B cell (primary cell): ENCODE results near the gene TRABD2A. TPM values are rescaled to one million over a fixed set of nuclear protein-coding genes. Genes with fewer than 3 reads are reported as not detected.
A peak's percentile ranks its signal among the peaks of the same experiment; 100 is the strongest.
"Not testable (repeated sequence)": the region's sequence is repeated elsewhere in the genome, so short reads cannot be mapped to it uniquely, and the experiment has no call there.

Experiments used
- ATAC-seq: fragments of 200-7000 bp; cut with Tn5 transposase; one replicate; pipeline ENCODE4 v1.10.0; 2021; ENCODE audit warnings: low read depth, mild to moderate bottlenecking, moderate number of reproducible peaks, moderate library complexity
- CTCF ChIA-PET: fragments of 350-600 bp; sonication (Branson Sonifier 250); formaldehyde crosslinking; loops from one replicate; lab custom pipeline; 2021; ENCODE audit warnings: antibody characterized with exemption, inconsistent platforms; lab: Charles Lee
- POLR2A ChIA-PET: fragments of 350-600 bp; sonication (Branson Sonifier 250); formaldehyde crosslinking; loops from one replicate; lab custom pipeline; 2021; ENCODE audit warnings: antibody characterized with exemption; lab: Charles Lee
- DNase-seq: peaks from one replicate; pipeline ENCODE4 v3.0.0; 2013
- H2AFZ ChIP-seq: 2 replicates; pipeline ENCODE4 v1.6.1; 2012; ENCODE audit warnings: mild to moderate bottlenecking, low read depth, low read length; ENCODE audit not compliant: insufficient read depth, poor library complexity, severe bottlenecking
- H3K27ac ChIP-seq, 2 donors: 1 replicate in 1 of 2; 2 replicates in 1 of 2; pipeline ENCODE4 v1.5.1; 2012 to 2013; ENCODE audit warnings: low read length in 2 of 2, mild to moderate bottlenecking in 2 of 2, moderate library complexity in 1 of 2
- H3K27me3 ChIP-seq, 4 experiments: fragments of 200-600 bp in 1 of 4; sonication (generic) in 1 of 4; replicated peaks in 1 of 4; 1 replicate in 2 of 4; 2 replicates in 2 of 4; pipeline versions ENCODE4 v1.6.1 to v1.7.0; 2013 to 2016; ENCODE audit warnings: low read length in 3 of 4, mild to moderate bottlenecking in 2 of 4, mixed read lengths in 1 of 4, moderate library complexity in 1 of 4; ENCODE audit not compliant: insufficient read depth in 4 of 4, control insufficient read depth in 3 of 4; ENCODE audit errors: control extremely low read depth in 1 of 4
- H3K36me3 ChIP-seq, 2 experiments: replicated peaks in 1 of 2; 1 replicate in 1 of 2; 2 replicates in 1 of 2; pipeline versions ENCODE4 v1.6.1 to v1.7.1; 2013; ENCODE audit warnings: low read length in 1 of 2; ENCODE audit not compliant: insufficient read depth in 2 of 2, control insufficient read depth in 1 of 2; ENCODE audit errors: control extremely low read depth in 1 of 2, extremely low read depth in 1 of 2
- H3K4me1 ChIP-seq, 2 donors: fragments of 200-600 bp in 1 of 2; sonication (generic) in 1 of 2; 1 replicate in 1 of 2; 2 replicates in 1 of 2; pipeline versions ENCODE4 v1.5.1 to v1.6.1; 2013 to 2017; ENCODE audit warnings: low read length in 2 of 2; ENCODE audit not compliant: control insufficient read depth in 2 of 2, insufficient read depth in 2 of 2
- H3K4me2 ChIP-seq: replicated peaks from 2 replicates; pipeline ENCODE3; 2012; ENCODE audit warnings: mild to moderate bottlenecking, low read depth, low read length; ENCODE audit not compliant: poor library complexity, severe bottlenecking
- H3K4me3 ChIP-seq, 5 experiments: fragments of 200-600 bp in 1 of 5; sonication (generic) in 1 of 5; 1 replicate in 3 of 5; 2 replicates in 2 of 5; pipeline versions ENCODE4 v1.5.1 to v1.7.0; 2011 to 2016; ENCODE audit warnings: low read length in 4 of 5, mild to moderate bottlenecking in 4 of 5, low read depth in 2 of 5, control low read depth in 1 of 5, moderate library complexity in 1 of 5; ENCODE audit not compliant: insufficient read depth in 1 of 5; ENCODE audit errors: control extremely low read depth in 1 of 5, extremely low read depth in 1 of 5
- H3K79me2 ChIP-seq: fragments of 200-600 bp; sonication (generic); one replicate; pipeline ENCODE4 v1.6.0; 2016; ENCODE audit warnings: low read length; ENCODE audit not compliant: control insufficient read depth, insufficient read depth
- H3K9ac ChIP-seq: fragments of 200-600 bp; sonication (generic); 2 replicates; pipeline ENCODE4 v1.6.1; 2017; ENCODE audit warnings: mild to moderate bottlenecking, low read length, moderate library complexity
- H3K9me3 ChIP-seq, 3 donors: one replicate each; pipeline versions ENCODE4 v1.6.1 to v1.7.1; 2013; ENCODE audit warnings: low read length in 2 of 3; ENCODE audit not compliant: control insufficient read depth in 2 of 3, insufficient read depth in 1 of 3; ENCODE audit errors: control extremely low read depth in 1 of 3
- H4K20me1 ChIP-seq: 2 replicates; pipeline ENCODE4 v1.6.0; 2012; ENCODE audit warnings: mild to moderate bottlenecking, low read length; ENCODE audit not compliant: insufficient read depth, control insufficient read depth, poor library complexity, severe bottlenecking
- H3K27ac Mint-ChIP-seq: one replicate; pipeline ENCODE4 v1.8.0; 2021; ENCODE audit warnings: mixed read lengths
- H3K27me3 Mint-ChIP-seq: one replicate; pipeline ENCODE4 v1.8.0; 2021; ENCODE audit warnings: mixed read lengths
- H3K4me1 Mint-ChIP-seq: one replicate; pipeline ENCODE4 v1.8.0; 2021; ENCODE audit warnings: mixed read lengths
- H3K4me3 Mint-ChIP-seq: one replicate; pipeline ENCODE4 v1.8.0; 2021; ENCODE audit warnings: mixed read lengths
- H3K9me3 Mint-ChIP-seq: one replicate; pipeline ENCODE4 v1.8.0; 2022; ENCODE audit warnings: mixed read lengths; ENCODE audit not compliant: insufficient read depth
- CTCF ChIP-seq: fragments of 200-600 bp; IDR thresholded peaks from one replicate; pipeline ENCODE4 v1.8.0; 2022; ENCODE audit warnings: antibody characterized with exemption, mild to moderate bottlenecking
- EZH2 ChIP-seq: IDR thresholded peaks from 2 replicates; pipeline ENCODE4 v1.6.1; 2012; ENCODE audit warnings: borderline replicate concordance, low read depth, mild to moderate bottlenecking, moderate library complexity, low read length; ENCODE audit not compliant: insufficient read depth, poor library complexity, severe bottlenecking
- WGBS: methylation state at CpG from one replicate; pipeline ENCODE4 v1.1.5; 2013; ENCODE audit warnings: missing lambda C conversion rate; ENCODE audit not compliant: insufficient coverage; 5-methylcytosine and 5-hydroxymethylcytosine counted together
- intact Hi-C: fragments of 100-400 bp; cut with micrococcal nuclease; formaldehyde crosslinking; loops from one replicate; pipeline ENCODE4 v1.10.0; 2022
- polyA plus RNA-seq: library from polyadenylated mRNA; depleted of rRNA; stranded (reverse); fragments of >200 nt; gene quantifications from 2 replicates; pipeline ENCODE4 v1.2.3, GENCODE V29; 2012
- total RNA-seq, 2 donors: library from RNA; stranded (reverse); fragments of 120-200 nt in 1 of 2; gene quantifications; 1 replicate in 1 of 2; 2 replicates in 1 of 2; pipeline versions ENCODE4 v1.2.3 to v1.2.4, GENCODE V29; 2013 to 2022

The TRABD2A gene
- total and polyA plus RNA-seq, 2 donors (not counting 1 experiment from before 2014, with no cell fraction given) = 10.1 to 11.3 TPM

GRCh38 chr2:84878459-84878858 is 2.4 kb downstream of the TRABD2A start:
- DNase-seq = no peak
- CTCF ChIA-PET = interaction anchor here (0.6 to 18.2 kb wide), 6 partner anchors 13 to 389 kb away, joined by 3 to 316 read pairs (median 4); no protein-coding TSS in a partner anchor
- Histone ChIP-seq H3K9me3 (no peaks in the 10 kb centered on the region), H3K4me3 (no peak overlapping the region), H2AFZ (no peak overlapping the region), H3K27me3 (no peaks in the 10 kb centered on the region), H4K20me1 (no peaks in the 10 kb centered on the region), H3K9ac (no peak overlapping the region), H3K36me3 (no peaks in the 10 kb centered on the region), H3K79me2 (peaks cover 10% of the 10 kb centered on the region), H3K4me2 (peak overlapping the region; percentile 9), H3K27ac (no peak overlapping the region), H3K4me1 (peaks cover 16 to 31% of the 10 kb centered on the region in 2 donors)
- Mint-ChIP-seq H3K9me3 (no peaks in the 10 kb centered on the region), H3K27ac (no peak overlapping the region), H3K4me1 (peaks cover 36% of the 10 kb centered on the region), H3K4me3 (no peak overlapping the region), H3K27me3 (no peaks in the 10 kb centered on the region)
- POLR2A ChIA-PET = no interaction called here
- no CpG with 5 or more reads among the region's 1 CpG for WGBS
- TF ChIP-seq EZH2 (no peak), CTCF (no peak)
- no peak for ATAC-seq
- intact Hi-C loops = no loop called here

- H3K27ac Mint-ChIP-seq = no peak overlapping the region
- CTCF ChIA-PET = interaction anchor here (0.6 to 18.2 kb wide), 3 partner anchors 45 to 91 kb away, joined by 3 to 316 read pairs (median 4); no protein-coding TSS in a partner anchor
- H2AFZ ChIP-seq = no peak overlapping the region
- TF ChIP-seq CTCF (no peak), EZH2 (no peak)
- no peaks in the 10 kb centered on the region for H3K9me3 Mint-ChIP-seq
- peaks cover 10 to 26% of the 10 kb centered on the region in 2 donors for H3K4me1 ChIP-seq
- peaks cover 10% of the 10 kb centered on the region for H3K79me2 ChIP-seq
- no peak overlapping the region for H3K27ac ChIP-seq
- H3K9ac ChIP-seq = no peak overlapping the region
- no peak overlapping the region for H3K4me3 Mint-ChIP-seq
- no peak for DNase-seq
- no peaks in the 10 kb centered on the region for H3K36me3 ChIP-seq
- H3K9me3 ChIP-seq = no peaks in the 10 kb centered on the region
- H3K27me3 ChIP-seq = no peaks in the 10 kb centered on the region
- no peaks in the 10 kb centered on the region for H3K27me3 Mint-ChIP-seq
- intact Hi-C loops = no loop called here
- H3K4me3 ChIP-seq = no peak overlapping the region
- POLR2A ChIA-PET = no interaction called here
- no peak for ATAC-seq
- peaks cover 26% of the 10 kb centered on the region for H3K4me1 Mint-ChIP-seq
- H3K4me2 ChIP-seq = no peak overlapping the region
- no peaks in the 10 kb centered on the region for H4K20me1 ChIP-seq
- 94% methylated on average over 2 of the region's 3 CpGs for WGBS
Observed at GRCh38 chr2:84876369-84876768, 4.5 kb downstream of the TRABD2A start.

- H3K4me1 Mint-ChIP-seq = peaks cover 23% of the 10 kb centered on the region
- DNase-seq, H3K36me3 ChIP-seq, H3K27me3 Mint-ChIP-seq, H3K79me2 ChIP-seq, intact Hi-C loops, H3K9me3 ChIP-seq, H3K4me3 Mint-ChIP-seq, ATAC-seq, H2AFZ ChIP-seq, H3K27ac Mint-ChIP-seq, H4K20me1 ChIP-seq, H3K27me3 ChIP-seq, H3K4me2 ChIP-seq, H3K4me3 ChIP-seq, H3K9me3 Mint-ChIP-seq, H3K9ac ChIP-seq, H3K27ac ChIP-seq: not testable (repeated sequence)
- POLR2A ChIA-PET = interaction anchor here (0.6 to 0.7 kb wide), 2 partner anchors 31 to 417 kb away, joined by 3 to 4 read pairs; no protein-coding TSS in a partner anchor
- CTCF ChIA-PET = interaction anchor here (0.7 to 18.2 kb wide), 2 partner anchors 46 to 91 kb away, joined by 4 to 316 read pairs; no protein-coding TSS in a partner anchor
- H3K4me1 ChIP-seq = peaks cover 10 to 21% of the 10 kb centered on the region in 2 donors
- WGBS = 86% methylated on average over 1 of the region's 1 CpG
Observed at GRCh38 chr2:84875619-84876018, 5.3 kb downstream of the TRABD2A start.
